Adrenal gland (tissue), 12 donors: ENCODE results near the gene PDE9A. TPM values are rescaled to one million over a fixed set of nuclear protein-coding genes. Genes with fewer than 3 reads are reported as not detected.

ENCODE experiments used
- DNase-seq, 7 donors: peaks; one replicate each; pipeline ENCODE4 v3.0.0-alpha.2; 2019 to 2020
- H3K27ac ChIP-seq, 5 donors: fragments of 200-600 bp; sonication (generic) in 4 of 5; 1 replicate in 3 of 5; 2 replicates in 2 of 5; pipeline versions ENCODE4 v1.5.1 to v1.8.0; 2016 to 2020; ENCODE audit warnings: mild to moderate bottlenecking in 1 of 5
- H3K27me3 ChIP-seq: fragments of 200-600 bp; 2 replicates; pipeline ENCODE4 v1.8.0; 2021
- H3K36me3 ChIP-seq, 2 donors: fragments of 200-600 bp; replicated peaks in 1 of 2; 1 replicate in 1 of 2; 2 replicates in 1 of 2; pipeline versions ENCODE4 v1.5.1 to v1.8.0; 2018 to 2022
- H3K4me1 ChIP-seq, 2 donors: fragments of 200-600 bp; replicated peaks in 1 of 2; 1 replicate in 1 of 2; 2 replicates in 1 of 2; pipeline versions ENCODE4 v1.5.1 to v1.8.0; 2018 to 2021
- H3K4me3 ChIP-seq, 4 donors: fragments of 200-600 bp; sonication (generic) in 3 of 4; one replicate each; pipeline ENCODE4 v1.5.1; 2016 to 2018
- H3K9me3 ChIP-seq, 3 donors: fragments of 200-600 bp; sonication (generic) in 1 of 3; replicated peaks in 1 of 3; 1 replicate in 2 of 3; 2 replicates in 1 of 3; pipeline versions ENCODE4 v1.5.1 to v1.8.0; 2016 to 2021
- CTCF ChIP-seq, 6 experiments: fragments of 450-650 bp in 4 of 6; fragments of 200-600 bp in 2 of 6; sonication (generic) in 1 of 6; IDR thresholded peaks; 1 replicate in 5 of 6; 2 replicates in 1 of 6; pipeline versions ENCODE4 v1.5.1 to v1.8.0; 2016 to 2021; ENCODE audit warnings: antibody characterized with exemption in 6 of 6, mild to moderate bottlenecking in 2 of 6, moderate library complexity in 1 of 6
- POLR2A ChIP-seq, 2 donors: fragments of 450-650 bp; IDR thresholded peaks; one replicate each; pipeline ENCODE4 v1.6.1; 2017; ENCODE audit warnings: antibody characterized with exemption in 2 of 2, mild to moderate bottlenecking in 2 of 2, moderate library complexity in 1 of 2
- WGBS, 4 donors: extraction: QIAGEN DNeasy Blood & Tissue Kit in 2 of 4; methylation state at CpG; one replicate each; pipeline versions ENCODE4 v1.1.5 to v1.1.7; 2013 to 2017; 5-methylcytosine and 5-hydroxymethylcytosine counted together
- intact Hi-C, 2 donors: fragments of 100-400 bp; cut with DNase I; formaldehyde crosslinking; loops; one replicate each; pipeline versions ENCODE4 v1.14.1 to v1.15.0; 2022 to 2023
- polyA plus RNA-seq, 3 donors: library from polyadenylated mRNA; stranded (reverse); fragments of 200-250 nt in 2 of 3; fragments of 350-450 nt in 1 of 3; fragmentation: Illumina TruSeq in 1 of 3; extraction: RNeasy Lipid Tissue Mini Kit (QIAGEN cat#74804) in 1 of 3; gene quantifications; one replicate each; pipeline ENCODE4 v1.2.3, GENCODE V29; 2013 to 2014
- total RNA-seq, 9 donors: library from RNA; depleted of rRNA in 4 of 9; stranded (reverse); fragments of >200 nt in 4 of 9; fragments of 120-200 nt in 1 of 9; fragmentation: NEBNext Ultra II Directional in 1 of 9; extraction: Animal tissue kit (Norgen Biotek cat#: 25700) in 1 of 9; gene quantifications; one replicate each; pipeline versions ENCODE4 v1.1.0 to v1.2.4, GENCODE V29; 2013 to 2023
- donor health status: healthy with polysubstance abuse.
- donor health status: Bipolar disorder and iron deficiency.
- donor health status: DM: yes; HTN: yes; CAD: no.
- donor health status: DM: no; HTN: no; CAD: no.
- donor health status: DM: no; HTN: no; CAD: no.
- donor health status: DM: yes; HTN: yes; CAD: no.

PDE9A gene
- total and polyA plus RNA-seq, 12 donors = 4.6 to 58.1 (median 19.5) TPM

GRCh38 chr21:42784896-42785451 is 131.6 kb downstream of the PDE9A start:
- Histone ChIP-seq H3K27me3 (no peaks in the 10 kb centered on the region), H3K9me3 (no peaks in the 10 kb centered on the region), H3K27ac (no peak overlapping the region), H3K36me3 (no peaks in the 10 kb centered on the region), H3K4me3 (no peak overlapping the region), H3K4me1 (peaks cover 4 to 12% of the 10 kb centered on the region in 2 donors)
- TF ChIP-seq POLR2A (IDR thresholded peaks at IDR 0.05) (no peak), CTCF (IDR thresholded peaks at IDR 0.05) (no peak)
- intact Hi-C loops = loop anchor here in 1 of 2 donors (10.0 kb wide), 2 partner anchors 50 to 70 kb away; no protein-coding TSS in a partner anchor
- DNase-seq = no peak
- WGBS, 4 donors = 86 to 95% (median 91%) methylated on average over 10 to 17 of the region's 17 CpGs

GRCh38 chr21:42785666-42786427 is 132.4 kb downstream of the PDE9A start:
- no peaks in the 10 kb centered on the region for H3K36me3 ChIP-seq
- no peak overlapping the region for H3K4me3 ChIP-seq
- TF ChIP-seq CTCF (IDR thresholded peaks at IDR 0.05) (no peak), POLR2A (IDR thresholded peaks at IDR 0.05) (no peak)
- no peak for DNase-seq
- WGBS, 4 donors = 88 to 93% (median 91%) methylated on average over 21 to 28 of the region's 28 CpGs
- no peak overlapping the region for H3K27ac ChIP-seq
- intact Hi-C loops = loop anchor here in 1 of 2 donors (10.0 kb wide), 2 partner anchors 51 to 69 kb away; no protein-coding TSS in a partner anchor
- no peaks in the 10 kb centered on the region for H3K9me3 ChIP-seq
- peaks cover 3 to 11% of the 10 kb centered on the region in 2 donors for H3K4me1 ChIP-seq
- no peaks in the 10 kb centered on the region for H3K27me3 ChIP-seq

GRCh38 chr21:42786884-42787283 is 133.5 kb downstream of the PDE9A start:
- Histone ChIP-seq H3K4me1 (peaks cover 0 to 3% of the 10 kb centered on the region in 2 donors), H3K27ac (no peak overlapping the region), H3K27me3 (no peaks in the 10 kb centered on the region), H3K9me3 (no peaks in the 10 kb centered on the region), H3K4me3 (no peak overlapping the region), H3K36me3 (no peaks in the 10 kb centered on the region)
- intact Hi-C loops = loop anchor here in 1 of 2 donors (10.0 kb wide), 2 partner anchors 52 to 68 kb away; no protein-coding TSS in a partner anchor
- TF ChIP-seq CTCF (IDR thresholded peaks at IDR 0.05) = no peak
- no peak for TF ChIP-seq POLR2A (IDR thresholded peaks at IDR 0.05)
- DNase-seq = no peak
- 86 to 92% (median 88%) methylated on average over 5 of the region's 5 CpGs for WGBS, 4 donors

GRCh38 chr21:42787613-42788012 is 134.2 kb downstream of the PDE9A start:
- TF ChIP-seq CTCF (IDR thresholded peaks at IDR 0.05) (no peak), POLR2A (IDR thresholded peaks at IDR 0.05) (no peak)
- no peaks in the 10 kb centered on the region for H3K36me3 ChIP-seq
- H3K27me3 ChIP-seq = no peaks in the 10 kb centered on the region
- WGBS, 4 donors = 93 to 98% (median 95%) methylated on average over 4 of the region's 4 CpGs
- intact Hi-C loops = loop anchor here in 1 of 2 donors (10.0 kb wide), 2 partner anchors 53 to 67 kb away; no protein-coding TSS in a partner anchor
- H3K4me1 ChIP-seq = peaks cover 0 to 3% of the 10 kb centered on the region in 2 donors
- no peak overlapping the region for H3K27ac ChIP-seq
- H3K4me3 ChIP-seq = no peak overlapping the region
- DNase-seq = no peak
- no peaks in the 10 kb centered on the region for H3K9me3 ChIP-seq
